Liver (tissue), 9 donors: ENCODE measurements around the gene SLC26A4. TPM values are rescaled to one million over a fixed set of nuclear protein-coding genes. Genes with fewer than 3 reads are reported as not detected.

Experiments
- DNase-seq: peaks from one replicate; pipeline ENCODE4 v3.0.0-alpha.2; 2017; ENCODE audit warnings: low spot score
- H3K27ac ChIP-seq, 2 donors: one replicate each; pipeline ENCODE4 v1.7.0; 2013; ENCODE audit warnings: inconsistent platforms in 2 of 2, low read length in 2 of 2, control low read depth in 1 of 2, low read depth in 1 of 2, mild to moderate bottlenecking in 1 of 2
- H3K27me3 ChIP-seq, 4 donors: one replicate each; pipeline versions ENCODE4 v1.6.1 to v1.7.0; 2013; ENCODE audit warnings: low read length in 3 of 4, inconsistent platforms in 1 of 4, mild to moderate bottlenecking in 1 of 4, moderate library complexity in 1 of 4; ENCODE audit not compliant: control insufficient read depth in 4 of 4, insufficient read depth in 4 of 4
- H3K36me3 ChIP-seq, 4 donors: one replicate each; pipeline versions ENCODE4 v1.6.1 to v1.7.0; 2013; ENCODE audit warnings: low read length in 3 of 4, mild to moderate bottlenecking in 3 of 4, low read depth in 1 of 4, moderate library complexity in 1 of 4; ENCODE audit not compliant: control insufficient read depth in 4 of 4, insufficient read depth in 3 of 4
- H3K4me1 ChIP-seq, 4 donors: one replicate each; pipeline versions ENCODE4 v1.6.1 to v1.7.0; 2013; ENCODE audit warnings: low read length in 3 of 4, mild to moderate bottlenecking in 3 of 4, moderate library complexity in 1 of 4; ENCODE audit not compliant: control insufficient read depth in 4 of 4, insufficient read depth in 4 of 4
- H3K4me3 ChIP-seq, 3 donors: one replicate each; pipeline versions ENCODE4 v1.6.1 to v1.7.0; 2013; ENCODE audit warnings: low read length in 3 of 3, control low read depth in 1 of 3, low read depth in 1 of 3, mild to moderate bottlenecking in 1 of 3
- H3K9ac ChIP-seq, 2 donors: one replicate each; pipeline ENCODE4 v1.7.0; 2013; ENCODE audit warnings: low read length in 2 of 2, mild to moderate bottlenecking in 2 of 2, moderate library complexity in 2 of 2, control low read depth in 1 of 2, low read depth in 1 of 2
- H3K9me3 ChIP-seq, 4 donors: one replicate each; pipeline versions ENCODE4 v1.6.1 to v1.7.0; 2013; ENCODE audit warnings: low read length in 3 of 4; ENCODE audit not compliant: control insufficient read depth in 4 of 4
- EGR1 ChIP-seq, 2 donors: IDR thresholded peaks; 2 replicates each; pipeline ENCODE4 v1.6.1; 2016 to 2018; ENCODE audit warnings: antibody characterized with exemption in 2 of 2, low read depth in 2 of 2
- FOXA1 ChIP-seq: IDR thresholded peaks from 2 replicates; pipeline ENCODE4 v1.6.1; 2016; ENCODE audit warnings: antibody characterized with exemption
- FOXA2 ChIP-seq: IDR thresholded peaks from 2 replicates; pipeline ENCODE4 v1.6.1; 2016; ENCODE audit warnings: antibody characterized with exemption
- GABPA ChIP-seq, 2 donors: IDR thresholded peaks in 1 of 2; conservative IDR thresholded peaks in 1 of 2; 2 replicates each; pipeline ENCODE4 v1.6.1; 2016; ENCODE audit warnings: antibody characterized with exemption in 2 of 2, mild to moderate bottlenecking in 1 of 2, moderate library complexity in 1 of 2
- HNF4A ChIP-seq, 2 donors: conservative IDR thresholded peaks; 2 replicates each; pipeline ENCODE4 v1.6.1; 2016; ENCODE audit warnings: antibody characterized with exemption in 2 of 2, mild to moderate bottlenecking in 2 of 2
- HNF4G ChIP-seq: IDR thresholded peaks from 2 replicates; pipeline ENCODE4 v1.6.1; 2016; ENCODE audit warnings: antibody characterized with exemption
- JUND ChIP-seq, 2 donors: IDR thresholded peaks; 2 replicates each; pipeline ENCODE4 v1.6.1; 2016; ENCODE audit warnings: antibody characterized with exemption in 2 of 2
- NR2F2 ChIP-seq: IDR thresholded peaks from 2 replicates; pipeline ENCODE4 v1.6.1; 2016; ENCODE audit warnings: antibody characterized with exemption
- RAD21 ChIP-seq, 2 donors: IDR thresholded peaks; 2 replicates each; pipeline ENCODE4 v1.6.1; 2016; ENCODE audit warnings: antibody characterized with exemption in 2 of 2, mild to moderate bottlenecking in 2 of 2
- RXRA ChIP-seq, 2 donors: IDR thresholded peaks; 2 replicates each; pipeline ENCODE4 v1.6.1; 2017 to 2018; ENCODE audit warnings: antibody characterized with exemption in 2 of 2, mild to moderate bottlenecking in 1 of 2
- SP1 ChIP-seq: IDR thresholded peaks from 2 replicates; pipeline ENCODE4 v1.6.1; 2018; ENCODE audit warnings: antibody characterized with exemption, mild to moderate bottlenecking
- TAF1 ChIP-seq: conservative IDR thresholded peaks from 2 replicates; pipeline ENCODE4 v1.6.1; 2016; ENCODE audit warnings: antibody characterized with exemption, mild to moderate bottlenecking
- YY1 ChIP-seq: IDR thresholded peaks from 2 replicates; pipeline ENCODE4 v1.6.1; 2016; ENCODE audit warnings: antibody characterized with exemption, mild to moderate bottlenecking
- WGBS: extraction: QIAGEN DNeasy Blood & Tissue Kit; methylation state at CpG from one replicate; pipeline ENCODE4 v1.1.7; 2013; 5-methylcytosine and 5-hydroxymethylcytosine counted together
- polyA plus RNA-seq, 2 donors: library from polyadenylated mRNA; stranded (reverse) in 1 of 2; unstranded in 1 of 2; fragments of 200-250 nt in 1 of 2; fragments of >200 nt in 1 of 2; fragmentation: Nextera tagmentation in 1 of 2; extraction: Ambion mirVana in 1 of 2; gene quantifications; one replicate each; pipeline versions ENCODE4 v1.2.1 to v1.2.3, GENCODE V29; 2013 to 2015
- total RNA-seq, 2 donors: library from RNA; depleted of rRNA; stranded (reverse); fragments of >200 nt; gene quantifications; one replicate each; pipeline ENCODE4 v1.2.3, GENCODE V29; 2014
- TF ChIP-seq, protein P1 (sequence below): IDR thresholded peaks from 2 replicates; pipeline ENCODE4 v1.6.1; 2016; ENCODE audit warnings: antibody characterized with exemption
- TF ChIP-seq, protein P2 (sequence below): fragments of 150-350 bp; IDR thresholded peaks from 2 replicates; pipeline ENCODE4 v1.5.1; 2017; ENCODE audit warnings: improper control_type of control experiment, low read depth, low read length; ENCODE audit not compliant: missing input control
- TF ChIP-seq, protein P3 (sequence below): IDR thresholded peaks from 2 replicates; pipeline ENCODE4 v1.6.1; 2016; ENCODE audit warnings: antibody characterized with exemption
- TF ChIP-seq, protein P4 (sequence below): IDR thresholded peaks from 2 replicates; pipeline ENCODE4 v1.6.1; 2016; ENCODE audit warnings: antibody characterized with exemption
- TF ChIP-seq, protein P5 (sequence below): IDR thresholded peaks from 2 replicates; pipeline ENCODE4 v1.6.1; 2016; ENCODE audit warnings: antibody characterized with exemption, mild to moderate bottlenecking
- donor health status: healthy.
- donor health status: healthy.
- donor health status: healthy.
- donor health status: healthy.
- donor health status: healthy.

The SLC26A4 gene
- total and polyA plus RNA-seq, 4 donors, result 0.08 to 0.25 (median 0.19) TPM; not detected in 1

DNA sequence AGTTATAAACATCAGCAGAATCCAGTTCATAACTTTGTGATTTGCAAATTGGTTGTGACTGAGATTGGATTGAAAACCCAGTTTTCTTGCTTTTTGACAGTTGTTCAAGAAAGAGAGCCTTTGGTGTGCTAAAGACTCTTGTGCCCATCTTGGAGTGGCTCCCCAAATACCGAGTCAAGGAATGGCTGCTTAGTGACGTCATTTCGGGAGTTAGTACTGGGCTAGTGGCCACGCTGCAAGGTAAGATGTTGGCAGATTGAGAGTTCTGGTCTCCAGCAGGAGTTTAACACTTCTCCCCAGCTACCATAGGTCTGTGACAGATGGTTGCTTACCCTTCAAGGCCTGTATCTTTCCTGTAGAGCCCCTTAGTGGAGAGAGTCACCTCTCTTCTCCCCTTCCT, 2.6 kb downstream of the SLC26A4 start:
- TF ChIP-seq JUND (IDR thresholded peaks at IDR 0.05) (no peak), HNF4G (no peak)
- Histone ChIP-seq H3K27ac (no peak overlapping the region), H3K9ac (no peak overlapping the region), H3K4me3 (no peak overlapping the region), H3K9me3 (no peaks in the 10 kb centered on the region), H3K4me1 (peaks cover 8 to 16% (median 13%) of the 10 kb centered on the region in 4 donors), H3K27me3 (peaks cover 0 to 3% (median 0%) of the 10 kb centered on the region in 4 donors), H3K36me3 (no peaks in the 10 kb centered on the region)
- 75% methylated on average over 4 of the region's 4 CpGs for WGBS
- no peak for DNase-seq

DNA sequence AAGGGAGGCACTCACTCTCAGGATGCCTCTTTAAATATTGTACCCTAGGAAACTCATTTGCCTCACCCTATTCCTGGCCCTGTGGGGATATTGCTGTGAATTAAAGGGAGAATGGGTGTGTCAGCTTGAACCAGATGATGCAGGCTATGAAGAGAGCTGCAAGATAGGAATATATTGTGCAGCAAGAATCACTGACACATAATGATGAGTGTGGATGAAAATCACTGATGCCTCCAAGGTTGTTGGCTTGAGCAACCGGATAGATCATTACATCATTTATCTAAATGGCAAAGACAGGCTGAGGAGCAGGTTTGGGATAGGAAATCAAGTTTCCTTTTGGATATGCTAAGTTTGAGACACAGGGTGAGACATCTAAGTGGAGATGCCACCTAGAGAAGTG, 6.2 kb downstream of the SLC26A4 start:
- no peak overlapping the region for H3K4me3 ChIP-seq
- TF ChIP-seq EGR1 (IDR thresholded peaks at IDR 0.05; ENCODE audit: low read depth in 2 of 2) (no peak), YY1 (no peak), HNF4A (conservative IDR thresholded peaks at IDR 0.05) (no peak), HNF4G (no peak), FOXA2 (no peak), RXRA (IDR thresholded peaks at IDR 0.05) (no peak), TAF1 (no peak), RAD21 (IDR thresholded peaks at IDR 0.05) (no peak), NR2F2 (no peak), JUND (IDR thresholded peaks at IDR 0.05) (no peak), GABPA (IDR thresholded peaks at IDR 0.05 in 1 of 2, conservative IDR thresholded peaks at IDR 0.05 in 1 of 2) (no peak), FOXA1 (no peak), SP1 (no peak)
- TF ChIP-seq, protein P1, sequence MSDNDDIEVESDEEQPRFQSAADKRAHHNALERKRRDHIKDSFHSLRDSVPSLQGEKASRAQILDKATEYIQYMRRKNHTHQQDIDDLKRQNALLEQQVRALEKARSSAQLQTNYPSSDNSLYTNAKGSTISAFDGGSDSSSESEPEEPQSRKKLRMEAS, result no peak
- TF ChIP-seq, protein P2, sequence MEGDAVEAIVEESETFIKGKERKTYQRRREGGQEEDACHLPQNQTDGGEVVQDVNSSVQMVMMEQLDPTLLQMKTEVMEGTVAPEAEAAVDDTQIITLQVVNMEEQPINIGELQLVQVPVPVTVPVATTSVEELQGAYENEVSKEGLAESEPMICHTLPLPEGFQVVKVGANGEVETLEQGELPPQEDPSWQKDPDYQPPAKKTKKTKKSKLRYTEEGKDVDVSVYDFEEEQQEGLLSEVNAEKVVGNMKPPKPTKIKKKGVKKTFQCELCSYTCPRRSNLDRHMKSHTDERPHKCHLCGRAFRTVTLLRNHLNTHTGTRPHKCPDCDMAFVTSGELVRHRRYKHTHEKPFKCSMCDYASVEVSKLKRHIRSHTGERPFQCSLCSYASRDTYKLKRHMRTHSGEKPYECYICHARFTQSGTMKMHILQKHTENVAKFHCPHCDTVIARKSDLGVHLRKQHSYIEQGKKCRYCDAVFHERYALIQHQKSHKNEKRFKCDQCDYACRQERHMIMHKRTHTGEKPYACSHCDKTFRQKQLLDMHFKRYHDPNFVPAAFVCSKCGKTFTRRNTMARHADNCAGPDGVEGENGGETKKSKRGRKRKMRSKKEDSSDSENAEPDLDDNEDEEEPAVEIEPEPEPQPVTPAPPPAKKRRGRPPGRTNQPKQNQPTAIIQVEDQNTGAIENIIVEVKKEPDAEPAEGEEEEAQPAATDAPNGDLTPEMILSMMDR, result no peak
- TF ChIP-seq, protein P3, sequence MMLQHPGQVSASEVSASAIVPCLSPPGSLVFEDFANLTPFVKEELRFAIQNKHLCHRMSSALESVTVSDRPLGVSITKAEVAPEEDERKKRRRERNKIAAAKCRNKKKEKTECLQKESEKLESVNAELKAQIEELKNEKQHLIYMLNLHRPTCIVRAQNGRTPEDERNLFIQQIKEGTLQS, result no peak
- TF ChIP-seq, protein P4, sequence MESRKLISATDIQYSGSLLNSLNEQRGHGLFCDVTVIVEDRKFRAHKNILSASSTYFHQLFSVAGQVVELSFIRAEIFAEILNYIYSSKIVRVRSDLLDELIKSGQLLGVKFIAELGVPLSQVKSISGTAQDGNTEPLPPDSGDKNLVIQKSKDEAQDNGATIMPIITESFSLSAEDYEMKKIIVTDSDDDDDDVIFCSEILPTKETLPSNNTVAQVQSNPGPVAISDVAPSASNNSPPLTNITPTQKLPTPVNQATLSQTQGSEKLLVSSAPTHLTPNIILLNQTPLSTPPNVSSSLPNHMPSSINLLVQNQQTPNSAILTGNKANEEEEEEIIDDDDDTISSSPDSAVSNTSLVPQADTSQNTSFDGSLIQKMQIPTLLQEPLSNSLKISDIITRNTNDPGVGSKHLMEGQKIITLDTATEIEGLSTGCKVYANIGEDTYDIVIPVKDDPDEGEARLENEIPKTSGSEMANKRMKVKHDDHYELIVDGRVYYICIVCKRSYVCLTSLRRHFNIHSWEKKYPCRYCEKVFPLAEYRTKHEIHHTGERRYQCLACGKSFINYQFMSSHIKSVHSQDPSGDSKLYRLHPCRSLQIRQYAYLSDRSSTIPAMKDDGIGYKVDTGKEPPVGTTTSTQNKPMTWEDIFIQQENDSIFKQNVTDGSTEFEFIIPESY, result no peak
- TF ChIP-seq, protein P5, sequence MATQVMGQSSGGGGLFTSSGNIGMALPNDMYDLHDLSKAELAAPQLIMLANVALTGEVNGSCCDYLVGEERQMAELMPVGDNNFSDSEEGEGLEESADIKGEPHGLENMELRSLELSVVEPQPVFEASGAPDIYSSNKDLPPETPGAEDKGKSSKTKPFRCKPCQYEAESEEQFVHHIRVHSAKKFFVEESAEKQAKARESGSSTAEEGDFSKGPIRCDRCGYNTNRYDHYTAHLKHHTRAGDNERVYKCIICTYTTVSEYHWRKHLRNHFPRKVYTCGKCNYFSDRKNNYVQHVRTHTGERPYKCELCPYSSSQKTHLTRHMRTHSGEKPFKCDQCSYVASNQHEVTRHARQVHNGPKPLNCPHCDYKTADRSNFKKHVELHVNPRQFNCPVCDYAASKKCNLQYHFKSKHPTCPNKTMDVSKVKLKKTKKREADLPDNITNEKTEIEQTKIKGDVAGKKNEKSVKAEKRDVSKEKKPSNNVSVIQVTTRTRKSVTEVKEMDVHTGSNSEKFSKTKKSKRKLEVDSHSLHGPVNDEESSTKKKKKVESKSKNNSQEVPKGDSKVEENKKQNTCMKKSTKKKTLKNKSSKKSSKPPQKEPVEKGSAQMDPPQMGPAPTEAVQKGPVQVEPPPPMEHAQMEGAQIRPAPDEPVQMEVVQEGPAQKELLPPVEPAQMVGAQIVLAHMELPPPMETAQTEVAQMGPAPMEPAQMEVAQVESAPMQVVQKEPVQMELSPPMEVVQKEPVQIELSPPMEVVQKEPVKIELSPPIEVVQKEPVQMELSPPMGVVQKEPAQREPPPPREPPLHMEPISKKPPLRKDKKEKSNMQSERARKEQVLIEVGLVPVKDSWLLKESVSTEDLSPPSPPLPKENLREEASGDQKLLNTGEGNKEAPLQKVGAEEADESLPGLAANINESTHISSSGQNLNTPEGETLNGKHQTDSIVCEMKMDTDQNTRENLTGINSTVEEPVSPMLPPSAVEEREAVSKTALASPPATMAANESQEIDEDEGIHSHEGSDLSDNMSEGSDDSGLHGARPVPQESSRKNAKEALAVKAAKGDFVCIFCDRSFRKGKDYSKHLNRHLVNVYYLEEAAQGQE, result no peak

More for the DNA sequence above, 6.2 kb downstream of the SLC26A4 start:
- no peak overlapping the region for H3K27ac ChIP-seq
- DNase-seq, result no peak
- peaks cover 2 to 3% (median 3%) of the 10 kb centered on the region in 4 donors for H3K4me1 ChIP-seq
- 94% methylated on average over 1 of the region's 1 CpG for WGBS
- H3K9ac ChIP-seq, result no peak overlapping the region
- H3K9me3 ChIP-seq, result no peaks in the 10 kb centered on the region
- no peaks in the 10 kb centered on the region for H3K36me3 ChIP-seq
- H3K27me3 ChIP-seq, result no peaks in the 10 kb centered on the region
